SK-N-SH treated with all-trans-retinoic acid at 6 μM for 48 hours (cell line): ENCODE data around the gene ZNF384.

ENCODE experiments used
- ATAC-seq: fragments of 200-7000 bp; cut with Tn5 transposase; 3 replicates; pipeline ENCODE4 v1.9.1; 2020; ENCODE audit warnings: mild to moderate bottlenecking, moderate library complexity
- ARNTL ChIP-seq: fragments of 450-650 bp; formaldehyde crosslinking; IDR thresholded peaks from 2 replicates; pipeline ENCODE4 v1.5.0; 2020; ENCODE audit warnings: low read depth, mild to moderate bottlenecking, moderate library complexity, borderline replicate concordance
- BACH2 ChIP-seq: fragments of 250-450 bp; sonication (Bioruptor Pico); IDR thresholded peaks from 2 replicates; pipeline ENCODE4 v1.9.0; 2021; ENCODE audit warnings: mild to moderate bottlenecking, borderline replicate concordance
- CSDC2 ChIP-seq: fragments of 250-450 bp; sonication (Bioruptor Pico); IDR thresholded peaks from 2 replicates; pipeline ENCODE4 v1.5.0; 2020; ENCODE audit warnings: mild to moderate bottlenecking, moderate library complexity
- ESRRG ChIP-seq: fragments of 250-450 bp; sonication (Bioruptor Pico); IDR thresholded peaks from 2 replicates; pipeline ENCODE4 v1.6.1; 2021; ENCODE audit warnings: mild to moderate bottlenecking
- GLIS3 ChIP-seq: fragments of 250-450 bp; sonication (Bioruptor Pico); IDR thresholded peaks from 2 replicates; pipeline ENCODE4 v1.5.0; 2020; ENCODE audit warnings: mild to moderate bottlenecking, moderate library complexity
- ISL1 ChIP-seq: fragments of 250-450 bp; sonication (Bioruptor Pico); IDR thresholded peaks from 2 replicates; pipeline ENCODE4 v2.1.2; 2022; ENCODE audit warnings: mild to moderate bottlenecking, moderate library complexity
- OSR1 ChIP-seq: fragments of 250-450 bp; sonication (Bioruptor Pico); IDR thresholded peaks from 2 replicates; pipeline ENCODE4 v1.8.0; 2022; ENCODE audit warnings: moderate library complexity, mild to moderate bottlenecking, inconsistent platforms
- PPARA ChIP-seq: fragments of 250-450 bp; sonication (Bioruptor Pico); IDR thresholded peaks from 2 replicates; pipeline ENCODE4 v1.5.0; 2020; ENCODE audit warnings: mild to moderate bottlenecking, borderline replicate concordance
- RARB ChIP-seq: fragments of 250-450 bp; sonication (Bioruptor Pico); IDR thresholded peaks from 2 replicates; pipeline ENCODE4 v1.8.0; 2021; ENCODE audit warnings: mild to moderate bottlenecking, moderate library complexity
- SNAI2 ChIP-seq: fragments of 250-450 bp; sonication (Bioruptor Pico); IDR thresholded peaks from 2 replicates; pipeline ENCODE4 v1.5.0; 2020; ENCODE audit warnings: mild to moderate bottlenecking, moderate library complexity
- TCF4 ChIP-seq: fragments of 250-450 bp; sonication (Bioruptor Pico); IDR thresholded peaks from 2 replicates; pipeline ENCODE4 v1.8.0; 2021; ENCODE audit warnings: mild to moderate bottlenecking, moderate library complexity, borderline replicate concordance
- TOX ChIP-seq: fragments of 250-450 bp; sonication (Bioruptor Pico); IDR thresholded peaks from 2 replicates; pipeline ENCODE4 v1.8.0; 2021; ENCODE audit warnings: mild to moderate bottlenecking, moderate library complexity, borderline replicate concordance
- ZFP30 ChIP-seq: fragments of 450-650 bp; formaldehyde crosslinking; IDR thresholded peaks from 2 replicates; pipeline ENCODE4 v1.5.0; 2022; ENCODE audit warnings: mild to moderate bottlenecking, moderate library complexity
- ZNF565 ChIP-seq: fragments of 450-650 bp; formaldehyde crosslinking; conservative IDR thresholded peaks from 2 replicates; pipeline ENCODE4 v1.5.0; 2020; ENCODE audit warnings: low read depth, mild to moderate bottlenecking, moderate library complexity
- ZNF70 ChIP-seq: fragments of 450-650 bp; formaldehyde crosslinking; IDR thresholded peaks from 2 replicates; pipeline ENCODE4 v1.5.0; 2020; ENCODE audit warnings: mild to moderate bottlenecking, moderate library complexity
- ZNF8 ChIP-seq: fragments of 450-650 bp; formaldehyde crosslinking; IDR thresholded peaks from 2 replicates; pipeline ENCODE4 v1.5.0; 2020; ENCODE audit warnings: mild to moderate bottlenecking, moderate library complexity
- TF ChIP-seq, protein P1 (sequence below): fragments of 250-450 bp; sonication (Bioruptor Pico); IDR thresholded peaks from 2 replicates; pipeline ENCODE4 v1.5.0; 2020; ENCODE audit warnings: mild to moderate bottlenecking, moderate library complexity
- TF ChIP-seq, protein P2 (sequence below): fragments of 250-450 bp; sonication (Bioruptor Pico); IDR thresholded peaks from 2 replicates; pipeline ENCODE4 v1.5.1; 2020; ENCODE audit warnings: low read depth, mild to moderate bottlenecking, moderate library complexity
- TF ChIP-seq, protein P3 (sequence below): fragments of 250-450 bp; sonication (Bioruptor Pico); IDR thresholded peaks from 2 replicates; pipeline ENCODE4 v1.8.0; 2021; ENCODE audit warnings: low read depth, mild to moderate bottlenecking, moderate library complexity, borderline replicate concordance
- TF ChIP-seq, protein P4 (sequence below): fragments of 250-450 bp; sonication (Bioruptor Pico); IDR thresholded peaks from 2 replicates; pipeline ENCODE4 v1.5.1; 2021; ENCODE audit warnings: mild to moderate bottlenecking, moderate library complexity

Gene ZNF384

DNA sequence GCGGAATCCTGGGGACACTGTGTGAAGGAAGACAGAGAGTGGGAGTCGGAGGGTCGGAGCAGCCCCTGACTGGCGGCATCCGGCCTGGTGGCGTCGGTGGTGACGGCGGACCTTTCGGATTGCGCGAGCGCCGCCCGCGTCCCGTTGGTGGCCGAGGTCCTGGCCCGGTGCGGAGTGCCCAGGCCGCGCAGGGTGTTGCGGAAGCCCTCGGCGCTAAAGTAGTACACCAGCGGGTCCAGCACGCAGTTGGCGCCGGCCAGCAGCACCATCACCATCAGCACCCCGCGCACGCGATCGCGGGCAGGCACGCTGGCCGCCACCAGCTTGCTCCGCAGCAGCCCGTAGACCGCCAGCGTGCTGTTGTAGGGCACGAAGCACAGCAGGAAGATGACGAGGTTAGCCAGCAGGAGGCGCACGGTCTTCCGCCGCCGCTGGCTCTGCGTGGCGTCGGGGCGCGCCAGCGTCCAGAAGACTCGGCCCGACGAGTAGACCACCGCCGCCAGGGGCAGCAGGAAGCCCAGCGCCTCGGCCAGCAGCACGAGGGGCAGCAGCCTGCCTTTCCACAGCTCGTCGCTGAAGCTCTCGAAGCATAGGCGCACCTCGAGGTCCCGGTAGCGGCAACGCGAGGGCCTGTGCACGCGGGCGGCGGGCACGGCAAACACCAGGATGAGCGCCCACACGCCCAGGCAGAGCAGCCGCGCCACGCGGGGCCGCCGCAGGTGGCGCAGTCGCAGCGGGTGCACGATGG is 68.9 kb downstream of the ZNF384 start:
- ATAC-seq = no peak
- no peak for TF ChIP-seq CSDC2
- no peak for TF ChIP-seq ZNF565 (CRISPR knock-in tag)
- no peak for TF ChIP-seq OSR1 (CRISPR knock-in tag)
- TF ChIP-seq ZFP30 (CRISPR knock-in tag) = no peak
- TF ChIP-seq RARB (CRISPR knock-in tag) = no peak
- no peak for TF ChIP-seq SNAI2 (CRISPR knock-in tag)
- no peak for TF ChIP-seq ARNTL (CRISPR knock-in tag)
- TF ChIP-seq BACH2 = no peak
- no peak for TF ChIP-seq ESRRG (CRISPR knock-in tag)
- TF ChIP-seq GLIS3 (CRISPR knock-in tag) = no peak
- no peak for TF ChIP-seq PPARA (CRISPR knock-in tag)
- TF ChIP-seq TOX = no peak
- TF ChIP-seq, protein P1, sequence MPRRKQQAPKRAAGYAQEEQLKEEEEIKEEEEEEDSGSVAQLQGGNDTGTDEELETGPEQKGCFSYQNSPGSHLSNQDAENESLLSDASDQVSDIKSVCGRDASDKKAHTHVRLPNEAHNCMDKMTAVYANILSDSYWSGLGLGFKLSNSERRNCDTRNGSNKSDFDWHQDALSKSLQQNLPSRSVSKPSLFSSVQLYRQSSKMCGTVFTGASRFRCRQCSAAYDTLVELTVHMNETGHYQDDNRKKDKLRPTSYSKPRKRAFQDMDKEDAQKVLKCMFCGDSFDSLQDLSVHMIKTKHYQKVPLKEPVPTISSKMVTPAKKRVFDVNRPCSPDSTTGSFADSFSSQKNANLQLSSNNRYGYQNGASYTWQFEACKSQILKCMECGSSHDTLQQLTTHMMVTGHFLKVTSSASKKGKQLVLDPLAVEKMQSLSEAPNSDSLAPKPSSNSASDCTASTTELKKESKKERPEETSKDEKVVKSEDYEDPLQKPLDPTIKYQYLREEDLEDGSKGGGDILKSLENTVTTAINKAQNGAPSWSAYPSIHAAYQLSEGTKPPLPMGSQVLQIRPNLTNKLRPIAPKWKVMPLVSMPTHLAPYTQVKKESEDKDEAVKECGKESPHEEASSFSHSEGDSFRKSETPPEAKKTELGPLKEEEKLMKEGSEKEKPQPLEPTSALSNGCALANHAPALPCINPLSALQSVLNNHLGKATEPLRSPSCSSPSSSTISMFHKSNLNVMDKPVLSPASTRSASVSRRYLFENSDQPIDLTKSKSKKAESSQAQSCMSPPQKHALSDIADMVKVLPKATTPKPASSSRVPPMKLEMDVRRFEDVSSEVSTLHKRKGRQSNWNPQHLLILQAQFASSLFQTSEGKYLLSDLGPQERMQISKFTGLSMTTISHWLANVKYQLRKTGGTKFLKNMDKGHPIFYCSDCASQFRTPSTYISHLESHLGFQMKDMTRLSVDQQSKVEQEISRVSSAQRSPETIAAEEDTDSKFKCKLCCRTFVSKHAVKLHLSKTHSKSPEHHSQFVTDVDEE (CRISPR knock-in tag) = no peak
- TF ChIP-seq ZNF70 (CRISPR knock-in tag) = no peak
- no peak for TF ChIP-seq ISL1 (CRISPR knock-in tag)
- TF ChIP-seq, protein P2, sequence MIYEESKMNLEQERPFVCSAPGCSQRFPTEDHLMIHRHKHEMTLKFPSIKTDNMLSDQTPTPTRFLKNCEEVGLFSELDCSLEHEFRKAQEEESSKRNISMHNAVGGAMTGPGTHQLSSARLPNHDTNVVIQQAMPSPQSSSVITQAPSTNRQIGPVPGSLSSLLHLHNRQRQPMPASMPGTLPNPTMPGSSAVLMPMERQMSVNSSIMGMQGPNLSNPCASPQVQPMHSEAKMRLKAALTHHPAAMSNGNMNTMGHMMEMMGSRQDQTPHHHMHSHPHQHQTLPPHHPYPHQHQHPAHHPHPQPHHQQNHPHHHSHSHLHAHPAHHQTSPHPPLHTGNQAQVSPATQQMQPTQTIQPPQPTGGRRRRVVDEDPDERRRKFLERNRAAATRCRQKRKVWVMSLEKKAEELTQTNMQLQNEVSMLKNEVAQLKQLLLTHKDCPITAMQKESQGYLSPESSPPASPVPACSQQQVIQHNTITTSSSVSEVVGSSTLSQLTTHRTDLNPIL (CRISPR knock-in tag) = no peak
- TF ChIP-seq, all 23 proteins: peak for 0

DNA sequence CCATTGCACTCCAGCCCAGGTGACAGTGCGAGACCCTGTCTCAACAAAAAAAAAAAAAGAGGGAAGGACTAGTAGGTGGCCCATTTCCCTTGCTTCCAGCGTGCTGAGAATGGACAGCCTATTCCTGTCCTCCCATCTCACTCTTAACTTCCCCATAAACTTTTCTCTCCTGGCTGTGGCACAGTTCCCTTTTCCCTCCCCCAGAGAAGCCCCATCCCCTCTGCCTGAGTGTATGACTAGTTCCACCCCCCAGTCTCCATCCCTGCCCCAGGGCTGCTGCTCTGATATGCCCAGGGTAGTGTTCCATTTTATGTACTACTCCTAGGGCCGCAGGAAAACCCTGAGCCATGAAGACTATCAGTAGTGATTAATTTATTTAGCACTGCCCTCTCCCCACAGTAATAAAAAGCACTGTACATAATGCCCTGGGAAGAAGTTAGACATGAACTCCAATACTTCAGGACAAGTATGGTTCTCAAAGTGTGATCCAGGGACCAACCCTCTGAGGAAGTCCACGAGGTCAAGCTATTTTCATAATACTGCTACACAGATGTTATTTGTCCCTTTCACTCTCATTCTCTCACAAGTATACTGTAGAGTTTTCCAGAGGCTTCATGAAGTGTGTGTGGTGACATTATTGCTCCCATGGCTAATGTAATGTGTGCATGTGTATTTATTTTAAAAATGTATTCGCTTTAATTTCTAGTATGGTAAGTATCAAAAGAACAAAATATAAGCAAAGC is 70.5 kb downstream of the ZNF384 start:
- no peak for TF ChIP-seq OSR1 (CRISPR knock-in tag)
- TF ChIP-seq ESRRG (CRISPR knock-in tag) = no peak
- no peak for TF ChIP-seq CSDC2
- TF ChIP-seq, protein P3, sequence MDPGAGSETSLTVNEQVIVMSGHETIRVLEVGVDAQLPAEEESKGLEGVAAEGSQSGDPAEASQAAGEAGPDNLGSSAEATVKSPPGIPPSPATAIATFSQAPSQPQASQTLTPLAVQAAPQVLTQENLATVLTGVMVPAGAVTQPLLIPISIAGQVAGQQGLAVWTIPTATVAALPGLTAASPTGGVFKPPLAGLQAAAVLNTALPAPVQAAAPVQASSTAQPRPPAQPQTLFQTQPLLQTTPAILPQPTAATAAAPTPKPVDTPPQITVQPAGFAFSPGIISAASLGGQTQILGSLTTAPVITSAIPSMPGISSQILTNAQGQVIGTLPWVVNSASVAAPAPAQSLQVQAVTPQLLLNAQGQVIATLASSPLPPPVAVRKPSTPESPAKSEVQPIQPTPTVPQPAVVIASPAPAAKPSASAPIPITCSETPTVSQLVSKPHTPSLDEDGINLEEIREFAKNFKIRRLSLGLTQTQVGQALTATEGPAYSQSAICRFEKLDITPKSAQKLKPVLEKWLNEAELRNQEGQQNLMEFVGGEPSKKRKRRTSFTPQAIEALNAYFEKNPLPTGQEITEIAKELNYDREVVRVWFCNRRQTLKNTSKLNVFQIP (CRISPR knock-in tag) = no peak
- no peak for TF ChIP-seq TOX
- TF ChIP-seq ZNF8 (CRISPR knock-in tag) = no peak
- TF ChIP-seq BACH2 = no peak
- TF ChIP-seq, protein P4, sequence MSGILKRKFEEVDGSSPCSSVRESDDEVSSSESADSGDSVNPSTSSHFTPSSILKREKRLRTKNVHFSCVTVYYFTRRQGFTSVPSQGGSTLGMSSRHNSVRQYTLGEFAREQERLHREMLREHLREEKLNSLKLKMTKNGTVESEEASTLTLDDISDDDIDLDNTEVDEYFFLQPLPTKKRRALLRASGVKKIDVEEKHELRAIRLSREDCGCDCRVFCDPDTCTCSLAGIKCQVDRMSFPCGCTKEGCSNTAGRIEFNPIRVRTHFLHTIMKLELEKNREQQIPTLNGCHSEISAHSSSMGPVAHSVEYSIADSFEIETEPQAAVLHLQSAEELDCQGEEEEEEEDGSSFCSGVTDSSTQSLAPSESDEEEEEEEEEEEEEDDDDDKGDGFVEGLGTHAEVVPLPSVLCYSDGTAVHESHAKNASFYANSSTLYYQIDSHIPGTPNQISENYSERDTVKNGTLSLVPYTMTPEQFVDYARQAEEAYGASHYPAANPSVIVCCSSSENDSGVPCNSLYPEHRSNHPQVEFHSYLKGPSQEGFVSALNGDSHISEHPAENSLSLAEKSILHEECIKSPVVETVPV (CRISPR knock-in tag) = no peak
- TF ChIP-seq TCF4 (CRISPR knock-in tag) = no peak
- TF ChIP-seq ISL1 (CRISPR knock-in tag) = no peak
- TF ChIP-seq ZNF70 (CRISPR knock-in tag) = no peak
- no peak for TF ChIP-seq PPARA (CRISPR knock-in tag)
- TF ChIP-seq, protein P2 (CRISPR knock-in tag) = no peak
- TF ChIP-seq, protein P1 (CRISPR knock-in tag) = no peak
- TF ChIP-seq GLIS3 (CRISPR knock-in tag) = no peak
- TF ChIP-seq ZNF565 (CRISPR knock-in tag) = no peak
- ATAC-seq = no peak
